ENCODE measurements around the gene ALDH1A2.

The ALDH1A2 gene

DNA sequence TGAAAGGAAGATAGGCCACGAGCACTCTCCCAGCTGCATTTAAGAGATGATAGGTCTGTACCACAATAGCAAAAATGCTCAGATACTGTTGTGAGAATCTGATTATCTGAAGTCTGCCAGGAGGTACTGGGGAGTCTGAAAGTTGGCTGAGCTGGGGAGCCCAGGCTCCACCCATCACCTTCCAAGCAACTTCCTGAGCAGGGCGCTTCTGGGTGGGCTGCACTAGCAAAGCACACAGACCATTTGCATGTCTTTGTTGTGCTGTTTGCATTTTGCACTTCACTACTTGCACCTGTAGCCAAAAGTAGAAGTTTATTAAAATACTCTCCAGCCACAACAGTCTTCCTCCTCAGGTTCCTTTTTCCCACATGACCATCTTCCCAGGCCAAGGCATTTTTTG is 133.2 kb downstream of the ALDH1A2 start (continued):
- TF ChIP-seq ZSCAN30 (tag by site-specific recombination; IDR thresholded peaks at IDR 0.05) (no peak), WT1 (tag by site-specific recombination; IDR thresholded peaks at IDR 0.05) (no peak), OVOL3 (tag by site-specific recombination; IDR thresholded peaks at IDR 0.05) (no peak), ZSCAN18 (tag by site-specific recombination; IDR thresholded peaks at IDR 0.05) (no peak), ZNF785 (tag by site-specific recombination; IDR thresholded peaks at IDR 0.05) (no peak), ZFP37 (tag by site-specific recombination; IDR thresholded peaks at IDR 0.05) (no peak), ZNF324 (tag by site-specific recombination; IDR thresholded peaks at IDR 0.05) (no peak), ZEB2 (tag by site-specific recombination; IDR thresholded peaks at IDR 0.05) (no peak)
- TF ChIP-seq, protein P1, sequence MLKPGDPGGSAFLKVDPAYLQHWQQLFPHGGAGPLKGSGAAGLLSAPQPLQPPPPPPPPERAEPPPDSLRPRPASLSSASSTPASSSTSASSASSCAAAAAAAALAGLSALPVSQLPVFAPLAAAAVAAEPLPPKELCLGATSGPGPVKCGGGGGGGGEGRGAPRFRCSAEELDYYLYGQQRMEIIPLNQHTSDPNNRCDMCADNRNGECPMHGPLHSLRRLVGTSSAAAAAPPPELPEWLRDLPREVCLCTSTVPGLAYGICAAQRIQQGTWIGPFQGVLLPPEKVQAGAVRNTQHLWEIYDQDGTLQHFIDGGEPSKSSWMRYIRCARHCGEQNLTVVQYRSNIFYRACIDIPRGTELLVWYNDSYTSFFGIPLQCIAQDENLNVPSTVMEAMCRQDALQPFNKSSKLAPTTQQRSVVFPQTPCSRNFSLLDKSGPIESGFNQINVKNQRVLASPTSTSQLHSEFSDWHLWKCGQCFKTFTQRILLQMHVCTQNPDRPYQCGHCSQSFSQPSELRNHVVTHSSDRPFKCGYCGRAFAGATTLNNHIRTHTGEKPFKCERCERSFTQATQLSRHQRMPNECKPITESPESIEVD (tag by site-specific recombination; IDR thresholded peaks at IDR 0.05) = no peak

DNA sequence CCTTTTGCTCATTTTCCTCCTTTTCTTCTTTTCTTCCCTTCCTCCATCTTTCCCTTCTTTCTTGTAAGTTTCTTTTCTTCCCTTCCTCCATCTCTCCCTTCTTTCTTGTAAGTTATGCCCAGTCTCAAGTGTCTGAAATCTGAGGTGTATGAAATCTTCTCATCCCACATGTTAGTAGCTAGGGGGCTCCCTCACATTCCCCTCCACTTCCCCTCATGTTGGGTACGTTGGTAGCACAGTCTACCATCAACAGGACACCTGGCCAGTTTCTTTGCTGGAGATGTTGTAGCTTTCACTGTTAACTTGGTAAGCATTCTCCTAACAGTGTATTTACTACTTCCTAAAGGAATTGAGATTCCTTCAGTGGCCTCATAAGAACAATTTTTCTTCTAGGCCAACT is 133.9 kb downstream of the ALDH1A2 start:
- Histone ChIP-seq H3K27ac (ENCODE audit: extremely low read depth, low read depth, low read length) (no peak overlapping the region), H3K9me3 (ENCODE audit: control insufficient read depth, insufficient read depth, low read depth, low read length) (no peaks in the 10 kb centered on the region), H3K4me1 (ENCODE audit: control insufficient read depth, insufficient read depth, low read length) (no peaks in the 10 kb centered on the region), H3K36me3 (ENCODE audit: control insufficient read depth in 2 of 2, insufficient read depth in 1 of 2, low read length in 2 of 2) (no peaks in the 10 kb centered on the region), H3K4me3 (ENCODE audit: low read depth, low read length) (no peak overlapping the region)
- CTCF ChIA-PET = no interaction called here
- POLR2A ChIA-PET = no interaction called here
- no peak for TF ChIP-seq ZNF10 (tag by site-specific recombination; IDR thresholded peaks at IDR 0.05)
- TF ChIP-seq ZNF707 (tag by site-specific recombination; IDR thresholded peaks at IDR 0.05) = no peak
- TF ChIP-seq ZBTB8A (tag by site-specific recombination; IDR thresholded peaks at IDR 0.05) = no peak
- TF ChIP-seq ZSCAN4 (tag by site-specific recombination; IDR thresholded peaks at IDR 0.05) = no peak
- TF ChIP-seq MZF1 (tag by site-specific recombination; IDR thresholded peaks at IDR 0.05; ENCODE audit: borderline replicate concordance) = peak; percentile 73; the same call in 1 of the 2 replicates
- TF ChIP-seq KLF10 (tag by site-specific recombination; IDR thresholded peaks at IDR 0.05) = no peak
- TF ChIP-seq ZNF174 (tag by site-specific recombination; IDR thresholded peaks at IDR 0.05) = no peak
- TF ChIP-seq GLIS2 (tag by site-specific recombination; IDR thresholded peaks at IDR 0.05) = no peak

GRCh38 chr15:57927091-57927631 is 138.3 kb downstream of the ALDH1A2 start:
- H3K9me3 ChIP-seq (ENCODE audit: control insufficient read depth, insufficient read depth, low read depth, low read length) = no peaks in the 10 kb centered on the region
- no peaks in the 10 kb centered on the region for H3K4me1 ChIP-seq (ENCODE audit: control insufficient read depth, insufficient read depth, low read length)
- no peak overlapping the region for H3K27ac ChIP-seq (ENCODE audit: extremely low read depth, low read depth, low read length)
- CTCF ChIA-PET = interaction anchor here (0.7 kb wide), 1 partner anchor 66 kb away, joined by 3 read pairs; no protein-coding TSS in a partner anchor
- POLR2A ChIA-PET = no interaction called here
- TF ChIP-seq, protein P2, sequence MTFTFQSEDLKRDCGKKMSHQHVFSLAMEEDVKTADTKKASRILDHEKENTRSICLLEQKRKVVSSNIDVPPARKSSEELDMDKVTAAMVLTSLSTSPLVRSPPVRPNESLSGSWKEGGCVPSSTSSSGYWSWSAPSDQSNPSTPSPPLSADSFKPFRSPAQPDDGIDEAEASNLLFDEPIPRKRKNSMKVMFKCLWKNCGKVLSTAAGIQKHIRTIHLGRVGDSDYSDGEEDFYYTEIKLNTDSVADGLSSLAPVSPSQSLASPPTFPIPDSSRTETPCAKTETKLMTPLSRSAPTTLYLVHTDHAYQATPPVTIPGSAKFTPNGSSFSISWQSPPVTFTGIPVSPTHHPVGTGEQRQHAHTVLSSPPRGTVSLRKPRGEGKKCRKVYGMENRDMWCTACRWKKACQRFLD (tag by site-specific recombination; IDR thresholded peaks at IDR 0.05) = no peak
- TF ChIP-seq GLI4 (tag by site-specific recombination; IDR thresholded peaks at IDR 0.05) = no peak
- TF ChIP-seq ZNF394 (tag by site-specific recombination; IDR thresholded peaks at IDR 0.05; ENCODE audit: borderline replicate concordance) = no peak
- TF ChIP-seq ZNF24 (tag by site-specific recombination; IDR thresholded peaks at IDR 0.05) = no peak
- TF ChIP-seq ZNF747 (tag by site-specific recombination; IDR thresholded peaks at IDR 0.05) = no peak
- no peak for TF ChIP-seq ZFP41 (tag by site-specific recombination; IDR thresholded peaks at IDR 0.05; ENCODE audit: borderline replicate concordance)
- TF ChIP-seq ZNF221 (tag by site-specific recombination; IDR thresholded peaks at IDR 0.05; ENCODE audit: borderline replicate concordance) = no peak
- TF ChIP-seq ZNF16 (tag by site-specific recombination; IDR thresholded peaks at IDR 0.05; ENCODE audit: low read depth) = no peak
- no peak for TF ChIP-seq ZNF19 (tag by site-specific recombination; IDR thresholded peaks at IDR 0.05; ENCODE audit: low read depth)
- H3K4me3 ChIP-seq (ENCODE audit: low read depth, low read length) = no peak overlapping the region
- H3K36me3 ChIP-seq (ENCODE audit: control insufficient read depth in 2 of 2, insufficient read depth in 1 of 2, low read length in 2 of 2) = no peaks in the 10 kb centered on the region
